Peyer's patch (tissue), 4 donors: Measurements from ENCODE around the gene FBXO24.

ENCODE experiments used
- CTCF ChIP-seq, 6 experiments: fragments of 450-650 bp in 4 of 6; fragments of 200-600 bp in 2 of 6; sonication (generic) in 1 of 6; IDR thresholded peaks; one replicate each; pipeline ENCODE4 v1.5.1; 2017 to 2019; ENCODE audit warnings: antibody characterized with exemption in 6 of 6, mild to moderate bottlenecking in 3 of 6, moderate library complexity in 1 of 6
- POLR2A ChIP-seq, 2 donors: fragments of 450-650 bp; IDR thresholded peaks; one replicate each; pipeline ENCODE4 v1.5.1; 2017; ENCODE audit warnings: antibody characterized with exemption in 2 of 2, mild to moderate bottlenecking in 2 of 2, moderate library complexity in 2 of 2

- TF ChIP-seq CTCF (IDR thresholded peaks at IDR 0.05) (no peak), POLR2A (IDR thresholded peaks at IDR 0.05) (no peak)
Observed at GRCh38 chr7:100584054-100584682, 2.0 kb upstream of the FBXO24 start.
